DND-41 (cell line): Measurements from ENCODE around the gene SOST.

Experiments used
- CTCF ChIP-seq: IDR thresholded peaks from 2 replicates; pipeline ENCODE4 v1.5.1; 2012; ENCODE audit warnings: borderline replicate concordance, low read length, moderate library complexity, mild to moderate bottlenecking; ENCODE audit not compliant: poor library complexity, severe bottlenecking; ENCODE audit errors: extremely low read depth
- EZH2 ChIP-seq: IDR thresholded peaks from 3 replicates; pipeline ENCODE4 v1.6.1; 2012; ENCODE audit warnings: borderline replicate concordance, low read depth, mild to moderate bottlenecking, moderate library complexity, low read length, inconsistent platforms; ENCODE audit not compliant: severe bottlenecking

DNA sequence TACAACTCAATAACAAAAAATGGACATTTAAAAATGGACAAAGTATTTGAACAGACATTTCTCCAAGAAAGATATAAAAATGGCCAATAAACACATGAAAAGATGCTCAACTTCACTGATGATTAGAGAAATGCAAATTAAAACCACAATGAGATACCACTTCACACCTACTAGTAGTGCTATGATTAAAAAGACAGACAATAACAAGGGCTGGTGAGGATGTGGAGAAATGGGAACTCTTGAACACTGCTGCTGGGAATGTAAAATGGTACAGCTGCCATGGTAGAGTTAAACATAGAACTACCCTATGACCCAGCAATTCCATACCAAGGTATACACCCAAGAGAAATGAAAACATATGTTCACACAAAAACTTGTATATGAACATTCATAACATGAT is 46.5 kb upstream of the SOST start:
- TF ChIP-seq EZH2 = no peak
- no peak for TF ChIP-seq CTCF
